ENCODE data around the gene PIP5KL1.
"Not testable (repeated sequence)": the region's sequence is repeated elsewhere in the genome, so short reads cannot be mapped to it uniquely, and the experiment has no call there.

PIP5KL1 gene

DNA sequence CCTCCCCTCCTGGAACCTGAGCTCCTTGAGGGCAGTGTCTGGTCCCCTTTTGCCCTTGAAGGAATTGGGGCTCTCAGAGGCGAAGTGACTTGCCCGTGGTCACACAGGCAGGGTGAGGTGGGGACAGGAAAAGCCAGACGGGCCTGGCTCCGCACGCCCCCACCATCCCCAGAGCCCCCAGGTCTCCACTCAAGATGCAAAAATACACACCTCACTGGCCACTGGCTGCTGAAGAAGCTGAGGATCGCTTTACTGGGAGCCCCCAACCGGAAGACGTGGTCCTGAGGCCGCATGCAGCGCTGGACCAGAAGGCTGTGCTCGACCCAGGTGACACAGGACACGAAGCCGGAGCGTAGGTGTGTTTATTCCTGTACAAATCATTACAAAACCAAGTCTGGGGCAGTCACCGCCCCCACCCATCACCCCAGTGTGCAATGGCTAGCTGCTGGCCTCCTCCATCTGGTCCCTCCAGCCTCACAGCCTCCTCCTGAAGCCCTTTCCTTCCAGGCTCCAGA is 45.5 kb downstream of the PIP5KL1 start:
- H3K27ac ChIP-seq: peak overlapping the region; percentile 88
- H3K4me3 ChIP-seq: peak overlapping the region; percentile 28
- no peaks in the 10 kb centered on the region for H3K27me3 ChIP-seq
- peak overlapping the region; percentile 79 for H3K9ac ChIP-seq
- H3K36me3 ChIP-seq: peaks cover 19% of the 10 kb centered on the region
- TF ChIP-seq Cebpa-rat (IDR thresholded peaks at IDR 0.05): no peak
- H3K4me2 ChIP-seq: peak overlapping the region; percentile 85
- peaks cover 99% of the 10 kb centered on the region for H3K4me1 ChIP-seq
- no peaks in the 10 kb centered on the region for H4K20me1 ChIP-seq
- H3K9me3 ChIP-seq: no peaks in the 10 kb centered on the region

DNA sequence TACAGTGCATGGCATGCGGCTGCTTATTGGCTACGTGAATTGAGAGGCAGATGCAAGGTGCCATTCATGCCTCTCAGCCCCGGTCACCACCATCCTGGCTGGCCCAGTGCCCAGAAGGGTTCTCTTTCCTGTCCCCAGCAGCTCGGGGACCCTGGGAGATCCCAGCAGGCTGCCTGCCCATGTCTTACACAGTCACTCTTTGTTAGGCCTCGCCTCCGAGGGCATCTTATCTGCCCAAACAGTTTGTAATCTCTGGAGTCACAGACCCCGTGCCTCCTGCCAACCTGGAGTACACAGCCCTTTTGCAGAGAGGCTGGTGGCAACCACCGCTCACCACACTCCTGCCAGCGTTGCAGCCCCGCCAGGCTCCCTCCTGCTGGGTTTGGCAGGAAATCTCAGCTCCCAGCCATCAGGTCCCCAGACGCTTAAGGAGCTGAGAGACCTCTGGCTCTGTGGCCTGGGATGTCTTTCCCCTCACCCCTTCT is 46.1 kb downstream of the PIP5KL1 start:
- Histone ChIP-seq H4K20me1 (no peaks in the 10 kb centered on the region), H3K9ac (peak overlapping the region; percentile 79), H3K27ac (peak overlapping the region; percentile 88), H3K4me2 (peak overlapping the region; percentile 85), H3K9me3 (no peaks in the 10 kb centered on the region), H3K4me3 (peak overlapping the region; percentile 28), H3K36me3 (peaks cover 13% of the 10 kb centered on the region), H3K4me1 (peaks cover 99% of the 10 kb centered on the region), H3K27me3 (no peaks in the 10 kb centered on the region)
- TF ChIP-seq Cebpa-rat (IDR thresholded peaks at IDR 0.05): no peak

DNA sequence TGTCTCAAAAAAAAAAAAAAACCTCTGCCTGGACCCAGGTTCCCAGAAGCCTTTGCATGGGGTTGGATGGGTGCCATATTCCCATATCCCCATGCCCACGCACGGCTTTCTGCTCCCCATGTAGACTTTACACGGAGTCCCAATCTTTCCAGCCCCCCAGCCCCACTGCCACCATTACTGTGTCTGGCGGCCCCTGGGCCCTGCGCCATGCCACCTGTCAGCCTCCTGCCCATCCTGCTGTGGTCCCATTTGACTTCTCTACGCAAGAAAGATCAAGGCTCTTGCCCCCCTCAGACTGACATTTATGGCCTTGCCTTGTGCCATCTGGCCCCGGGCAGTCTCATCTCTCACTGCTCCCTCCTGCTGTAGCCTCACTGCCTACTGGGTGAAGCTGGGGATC is 46.6 kb downstream of the PIP5KL1 start:
- no peaks in the 10 kb centered on the region for H4K20me1 ChIP-seq
- TF ChIP-seq Cebpa-rat (IDR thresholded peaks at IDR 0.05): no peak
- peak overlapping the region; percentile 79 for H3K9ac ChIP-seq
- no peaks in the 10 kb centered on the region for H3K9me3 ChIP-seq
- peak overlapping the region; percentile 88 for H3K27ac ChIP-seq
- H3K4me3 ChIP-seq: 0 out of 2 replicates have a peak overlapping the region, but pooled peaks have one; percentile 28
- no peaks in the 10 kb centered on the region for H3K27me3 ChIP-seq
- H3K4me1 ChIP-seq: peaks cover 99% of the 10 kb centered on the region
- peak overlapping the region; percentile 85 for H3K4me2 ChIP-seq
- peaks cover 10% of the 10 kb centered on the region for H3K36me3 ChIP-seq

DNA sequence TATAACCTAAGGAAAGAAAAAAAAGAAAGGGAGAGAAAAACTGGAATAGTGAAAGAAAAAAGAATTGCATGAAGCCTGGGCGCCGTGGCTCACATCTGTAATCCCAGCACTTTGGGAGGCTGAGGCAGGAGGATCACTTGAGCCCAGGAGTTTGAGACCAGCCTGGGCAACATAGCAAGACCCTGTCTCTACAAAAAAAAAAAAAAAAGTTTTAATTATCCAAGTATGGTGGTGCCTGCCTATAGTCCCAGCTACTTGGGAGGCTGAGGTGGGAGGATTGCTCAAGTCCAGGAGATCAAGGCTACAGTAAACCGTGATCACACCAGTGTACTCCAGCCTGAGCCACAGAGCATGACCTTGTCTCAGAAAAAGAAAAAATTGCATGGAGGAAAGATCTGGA is 48.9 kb downstream of the PIP5KL1 start:
- H3K36me3 ChIP-seq, H3K9me3 ChIP-seq, H3K4me3 ChIP-seq, H3K9ac ChIP-seq, H4K20me1 ChIP-seq: not testable (repeated sequence)
- H3K4me2 ChIP-seq: peak overlapping the region; percentile 85; the same call in 1 of the 2 replicates
- peaks cover 98% of the 10 kb centered on the region for H3K4me1 ChIP-seq
- peak overlapping the region; percentile 88 for H3K27ac ChIP-seq
- H3K27me3 ChIP-seq: peaks cover 21% of the 10 kb centered on the region

DNA sequence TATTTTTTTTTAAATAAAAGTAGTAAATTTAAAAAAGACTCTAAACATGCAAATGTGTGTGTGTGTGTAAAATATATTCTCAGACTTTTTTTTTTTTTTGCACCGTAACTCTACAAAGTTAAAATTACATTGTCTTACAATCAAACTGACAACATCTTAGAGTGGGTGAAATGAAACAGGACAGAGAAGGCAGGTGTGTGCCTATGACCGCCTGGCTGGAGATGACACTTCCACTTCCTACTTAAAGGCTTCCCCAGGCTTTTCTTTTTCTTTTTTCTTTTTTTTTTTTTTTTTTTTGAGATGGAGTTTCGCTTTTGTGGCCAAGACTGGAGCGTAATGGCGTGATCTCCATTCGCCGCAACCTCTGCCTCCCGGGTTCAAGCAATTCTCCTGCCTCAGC is 50.4 kb downstream of the PIP5KL1 start:
- H3K27ac ChIP-seq: no peak overlapping the region
- no peaks in the 10 kb centered on the region for H3K9me3 ChIP-seq
- H4K20me1 ChIP-seq: no peaks in the 10 kb centered on the region
- H3K9ac ChIP-seq: no peak overlapping the region
- no peaks in the 10 kb centered on the region for H3K36me3 ChIP-seq
- H3K27me3 ChIP-seq: peaks cover 23% of the 10 kb centered on the region
- peaks cover 98% of the 10 kb centered on the region for H3K4me1 ChIP-seq
- H3K4me3 ChIP-seq: no peak overlapping the region
- no peak for TF ChIP-seq Cebpa-rat (IDR thresholded peaks at IDR 0.05)
- H3K4me2 ChIP-seq: peak overlapping the region; percentile 78

DNA sequence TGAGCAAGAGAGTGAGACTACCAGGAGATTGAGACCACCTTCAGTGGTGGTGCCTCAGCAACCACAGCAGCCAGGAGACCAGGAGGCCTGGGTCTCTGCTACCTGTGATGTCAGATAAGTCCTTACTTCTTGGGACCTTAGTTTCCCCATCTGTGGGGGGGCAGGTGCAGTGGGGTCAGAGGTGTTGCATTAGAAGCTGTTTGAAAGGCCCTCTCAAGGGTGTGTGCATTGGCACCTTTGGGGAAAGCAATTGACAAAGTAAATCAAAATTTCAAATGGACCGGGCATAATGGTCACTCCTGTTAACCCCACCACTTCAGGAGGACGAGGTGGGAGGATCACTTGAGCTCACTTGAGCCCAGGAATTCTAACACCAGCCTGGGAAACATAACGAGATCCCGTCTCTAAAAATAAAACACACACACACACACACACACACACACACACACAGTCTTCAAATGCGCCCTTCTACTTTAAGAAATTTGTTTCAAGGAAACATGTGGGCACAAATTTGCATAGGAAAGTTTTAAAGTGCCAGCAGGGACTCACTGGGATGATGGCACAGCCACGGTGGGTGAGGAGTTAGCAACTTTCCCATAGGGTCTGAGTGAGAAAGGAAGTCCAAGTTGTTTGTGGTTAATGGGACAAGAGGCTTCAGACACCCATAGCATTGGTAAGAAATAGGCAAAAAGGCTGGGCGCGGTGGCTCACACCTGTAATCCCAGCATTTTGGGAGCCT is 51.8 kb downstream of the PIP5KL1 start:
- H3K4me1 ChIP-seq: peaks cover 98% of the 10 kb centered on the region
- no peaks in the 10 kb centered on the region for H4K20me1 ChIP-seq
- no peaks in the 10 kb centered on the region for H3K36me3 ChIP-seq
- H3K27me3 ChIP-seq: peaks cover 23% of the 10 kb centered on the region
- peak overlapping the region; percentile 78 for H3K4me2 ChIP-seq
- no peaks in the 10 kb centered on the region for H3K9me3 ChIP-seq
- H3K9ac ChIP-seq: no peak overlapping the region
- no peak overlapping the region for H3K27ac ChIP-seq
- no peak overlapping the region for H3K4me3 ChIP-seq
- TF ChIP-seq Cebpa-rat (IDR thresholded peaks at IDR 0.05): no peak

DNA sequence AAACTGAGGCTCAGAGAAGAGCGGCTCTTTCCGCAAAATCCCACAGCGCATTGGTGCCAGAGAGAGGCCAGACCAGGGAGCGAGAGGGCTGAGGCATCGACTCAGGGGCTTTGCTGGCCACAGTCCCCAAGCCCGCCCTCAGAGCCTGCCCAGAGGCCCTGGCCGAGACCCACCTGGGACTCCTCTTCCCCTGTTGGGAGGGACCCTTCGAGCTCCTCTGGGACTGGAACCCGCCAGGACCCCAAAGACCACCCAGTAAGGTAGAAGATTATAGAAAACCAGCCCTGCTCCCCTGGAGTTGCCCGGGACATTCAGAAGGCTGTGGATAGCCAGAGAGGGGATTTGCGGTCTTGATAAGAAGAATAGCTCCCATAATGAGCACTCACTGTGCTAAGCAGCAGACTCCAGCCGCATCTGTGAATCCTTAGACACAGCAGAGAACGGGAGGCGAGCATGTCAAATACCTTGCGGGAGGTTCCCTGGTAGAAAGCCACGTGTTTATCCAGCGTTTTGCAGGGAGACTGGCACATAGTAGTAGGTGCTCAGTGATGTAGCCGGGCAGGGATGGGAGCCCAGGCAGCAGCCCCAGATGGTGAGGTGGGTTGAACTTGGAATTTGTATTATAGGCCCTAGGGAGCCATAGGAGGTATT is 52.5 kb downstream of the PIP5KL1 start:
- H4K20me1 ChIP-seq: no peaks in the 10 kb centered on the region
- H3K4me2 ChIP-seq: peak overlapping the region; percentile 78
- H3K36me3 ChIP-seq: no peaks in the 10 kb centered on the region
- peaks cover 98% of the 10 kb centered on the region for H3K4me1 ChIP-seq
- no peaks in the 10 kb centered on the region for H3K9me3 ChIP-seq
- peaks cover 23% of the 10 kb centered on the region for H3K27me3 ChIP-seq
- peak overlapping the region; percentile 55 for H3K4me3 ChIP-seq
- H3K9ac ChIP-seq: no peak overlapping the region; the same call in 1 of the 2 replicates
- TF ChIP-seq Cebpa-rat (IDR thresholded peaks at IDR 0.05): no peak
- peak overlapping the region; percentile 26; the same call in 1 of the 2 replicates for H3K27ac ChIP-seq

DNA sequence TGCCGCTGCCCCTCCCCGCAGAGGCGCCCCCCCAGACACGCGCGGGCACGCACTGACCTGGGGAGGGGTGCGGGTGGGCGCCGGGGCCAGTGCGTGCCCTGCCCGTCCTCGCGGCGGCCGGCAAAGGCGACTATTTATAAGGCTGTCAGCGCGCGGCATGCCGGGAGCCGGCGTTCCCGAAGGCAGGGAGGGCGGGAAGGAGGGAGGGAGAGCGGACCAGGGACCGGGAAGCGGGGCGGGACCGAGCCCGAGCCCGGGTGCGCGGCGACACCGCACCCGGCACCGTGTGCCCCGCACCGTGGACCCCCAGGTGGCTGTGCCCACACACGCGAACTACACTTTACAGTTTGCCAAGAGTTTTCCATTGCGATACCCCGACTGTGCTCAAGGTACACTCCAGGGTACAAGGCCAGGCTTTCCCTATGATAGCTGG is 53.0 kb downstream of the PIP5KL1 start, which contains the start of gene AK1:
Gene AK1, minus strand, starts transcription at position 110 of the 433 bp plus-strand sequence. CDS start 3,058 bp downstream, outside the sequence.
- peaks cover 23% of the 10 kb centered on the region for H3K27me3 ChIP-seq
- no peaks in the 10 kb centered on the region for H4K20me1 ChIP-seq
- peaks cover 98% of the 10 kb centered on the region for H3K4me1 ChIP-seq
- no peaks in the 10 kb centered on the region for H3K9me3 ChIP-seq
- H3K9ac ChIP-seq: peak within 1 kb of the TSS; percentile 66
- peak within 1 kb of the TSS; percentile 78 for H3K4me2 ChIP-seq
- TF ChIP-seq Cebpa-rat (IDR thresholded peaks at IDR 0.05): no peak
- H3K36me3 ChIP-seq: no peaks in the 10 kb centered on the region
- H3K27ac ChIP-seq: peak within 1 kb of the TSS; percentile 65; the same call in 1 of the 2 replicates
- peak within 1 kb of the TSS; percentile 55 for H3K4me3 ChIP-seq

DNA sequence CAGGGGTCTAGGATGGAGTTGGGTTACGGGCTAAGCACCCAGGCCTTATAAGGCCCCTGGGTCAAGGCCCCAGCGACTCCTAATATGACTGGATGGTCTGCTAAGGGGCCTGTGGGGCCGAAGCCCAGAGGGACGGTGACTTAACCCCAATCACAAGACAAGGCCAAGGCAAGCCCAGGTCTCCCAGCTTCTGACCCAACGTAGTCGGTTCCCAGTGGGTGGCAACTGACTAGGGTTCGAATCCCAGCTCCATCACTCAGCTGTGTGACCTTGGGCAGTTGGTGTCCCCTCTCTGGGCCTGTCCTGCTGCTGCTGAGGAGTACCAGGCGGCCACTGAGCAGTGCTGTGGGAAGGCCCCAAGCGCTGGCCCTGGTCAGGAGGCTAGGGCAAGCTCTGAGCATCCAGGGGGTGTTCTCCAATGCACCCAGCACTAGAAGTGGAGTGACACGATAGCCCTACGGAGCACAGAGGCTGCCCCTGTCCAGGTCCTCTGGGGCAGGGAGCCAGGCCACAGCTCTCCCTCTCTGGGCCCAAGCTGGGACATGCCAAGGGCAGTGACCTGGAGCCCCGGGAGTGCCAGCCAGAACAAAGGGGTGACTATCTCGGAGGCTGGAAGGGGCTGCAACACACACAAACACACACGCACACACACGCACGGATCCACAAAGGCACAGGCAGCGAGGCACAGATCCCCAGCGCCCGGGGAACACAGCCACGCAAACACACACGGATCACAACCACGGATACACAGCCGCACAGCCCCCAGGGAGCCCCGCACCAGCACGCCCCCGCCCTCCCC is 53.6 kb downstream of the PIP5KL1 start:
- Histone ChIP-seq H3K27ac (peak overlapping the region; percentile 65; the same call in 1 of the 2 replicates), H3K4me1 (peaks cover 98% of the 10 kb centered on the region), H4K20me1 (no peaks in the 10 kb centered on the region), H3K27me3 (peaks cover 23% of the 10 kb centered on the region), H3K4me3 (peak overlapping the region; percentile 55), H3K9ac (peak overlapping the region; percentile 66), H3K36me3 (no peaks in the 10 kb centered on the region), H3K9me3 (no peaks in the 10 kb centered on the region), H3K4me2 (peak overlapping the region; percentile 78)
- no peak for TF ChIP-seq Cebpa-rat (IDR thresholded peaks at IDR 0.05)

Measured in BLaER1 (cell line).